Measurements from ENCODE around the gene PHF1.

Gene PHF1

DNA sequence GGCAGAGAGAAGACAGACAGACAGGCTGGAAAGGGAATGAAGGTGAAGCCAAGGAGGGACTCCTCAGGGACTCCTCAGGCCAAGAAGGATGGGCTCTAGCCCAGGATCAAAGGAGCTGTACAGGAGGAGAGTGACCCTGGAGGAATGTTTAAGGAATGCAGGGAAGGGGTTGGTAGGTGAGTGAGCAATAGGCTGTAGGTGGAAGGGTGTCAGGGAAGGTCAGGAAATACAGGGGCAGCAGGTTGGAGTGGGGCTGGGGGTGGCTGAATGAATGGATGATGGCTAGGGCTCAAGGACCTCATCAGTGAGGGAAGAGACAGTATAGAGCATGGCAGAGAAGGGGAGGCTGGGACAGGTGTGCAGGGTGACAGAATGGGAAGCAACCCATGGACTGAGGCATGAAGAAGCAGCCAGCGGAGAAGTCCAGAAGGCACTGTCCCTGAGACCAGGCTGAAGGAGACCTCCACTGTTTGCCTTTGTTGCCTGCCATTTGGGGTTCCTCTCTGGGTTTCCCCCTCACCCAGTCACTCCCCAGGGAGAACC lies 22.3 kb downstream of the PHF1 start:
- DNase-seq, result no peak

DNA sequence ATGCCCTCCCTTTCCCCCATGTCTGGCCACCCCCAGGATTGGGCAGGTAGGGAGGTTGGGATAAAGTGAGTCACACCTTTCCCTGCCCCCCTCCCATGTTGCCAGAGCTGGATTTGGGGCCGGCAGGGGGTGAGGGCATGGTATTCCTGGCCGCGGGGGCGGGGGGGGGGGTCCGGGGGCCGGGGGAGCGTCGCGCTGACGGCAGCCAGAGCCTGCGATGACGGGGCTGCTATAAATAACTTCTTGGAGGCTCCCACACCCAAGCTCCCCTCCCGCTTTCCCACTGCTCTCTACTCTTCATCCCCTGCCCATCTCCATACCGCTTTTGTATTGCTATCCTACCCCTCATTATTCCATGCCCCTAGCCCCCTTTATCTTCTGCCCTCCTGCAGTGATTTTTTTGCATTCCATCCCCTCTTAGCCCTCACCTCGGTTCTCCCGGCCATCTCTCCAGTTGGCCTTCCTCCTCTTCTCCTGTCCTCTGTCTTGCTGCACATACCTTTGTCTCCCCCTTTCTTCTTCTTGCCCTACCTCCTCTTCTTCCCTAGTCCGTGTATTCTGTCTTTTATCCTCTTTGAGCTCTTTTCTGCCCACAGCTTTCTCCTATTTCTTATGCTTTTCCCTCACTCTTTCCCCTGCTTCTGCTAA lies 22.9 kb downstream of the PHF1 start:
- DNase-seq, result no peak

DNA sequence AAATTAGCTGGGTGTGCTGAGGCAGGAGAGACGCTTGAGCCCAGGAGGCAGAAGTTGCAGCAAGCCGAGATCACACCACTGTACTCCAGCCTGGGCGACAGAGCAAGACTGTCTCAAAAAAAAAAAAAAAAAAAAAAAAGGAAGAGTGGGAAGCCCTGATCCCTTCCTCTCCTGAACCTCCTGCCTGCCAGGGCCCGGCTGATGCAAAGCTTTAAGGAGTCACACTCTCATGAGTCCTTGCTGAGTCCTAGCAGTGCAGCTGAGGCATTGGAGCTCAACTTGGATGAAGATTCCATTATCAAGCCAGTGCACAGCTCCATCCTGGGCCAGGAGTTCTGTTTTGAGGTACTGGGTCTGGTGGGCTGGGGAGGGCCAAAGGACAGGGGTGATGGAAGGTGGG lies 24.1 kb downstream of the PHF1 start:
- no peak for DNase-seq

DNA sequence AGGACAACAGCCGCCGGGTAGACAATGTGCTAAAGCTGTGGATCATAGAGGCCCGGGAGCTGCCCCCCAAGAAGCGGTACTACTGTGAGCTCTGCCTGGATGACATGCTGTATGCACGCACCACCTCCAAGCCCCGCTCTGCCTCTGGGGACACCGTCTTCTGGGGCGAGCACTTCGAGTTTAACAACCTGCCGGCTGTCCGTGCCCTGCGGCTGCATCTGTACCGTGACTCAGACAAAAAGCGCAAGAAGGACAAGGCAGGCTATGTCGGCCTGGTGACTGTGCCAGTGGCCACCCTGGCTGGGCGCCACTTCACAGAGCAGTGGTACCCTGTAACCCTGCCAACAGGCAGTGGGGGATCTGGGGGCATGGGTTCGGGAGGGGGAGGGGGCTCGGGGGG lies 26.9 kb downstream of the PHF1 start:
- no peak for DNase-seq

DNA sequence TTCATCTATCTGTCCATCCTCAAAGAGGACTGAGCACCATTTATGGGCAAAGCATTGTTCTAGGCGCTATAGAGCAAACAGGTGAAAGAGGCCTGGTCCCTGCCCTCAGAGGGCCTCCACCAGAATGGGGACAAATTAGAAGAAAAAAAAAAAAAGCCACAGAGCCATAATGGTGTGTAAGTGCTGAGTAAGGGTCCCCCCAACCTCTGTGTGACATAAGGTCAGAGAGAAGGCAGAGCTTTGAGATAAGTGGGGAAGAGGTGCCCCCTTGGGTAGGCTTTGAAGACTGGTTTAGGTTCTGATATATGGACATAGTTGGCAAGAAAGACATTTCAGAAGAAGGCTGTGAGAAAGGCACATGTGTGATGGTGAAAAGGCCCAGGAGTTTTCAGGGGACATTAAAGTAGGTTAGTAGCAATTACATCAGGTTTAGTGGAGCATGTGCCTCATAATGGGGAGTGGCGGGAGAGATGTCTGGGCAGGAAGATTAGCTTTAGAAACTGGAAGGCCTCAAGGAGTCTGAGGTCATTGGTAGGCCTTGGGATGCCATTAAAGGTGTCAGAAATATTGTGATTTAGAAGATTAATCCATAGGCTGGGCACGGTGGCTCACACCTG lies 28.3 kb downstream of the PHF1 start:
- DNase-seq, result no peak

DNA sequence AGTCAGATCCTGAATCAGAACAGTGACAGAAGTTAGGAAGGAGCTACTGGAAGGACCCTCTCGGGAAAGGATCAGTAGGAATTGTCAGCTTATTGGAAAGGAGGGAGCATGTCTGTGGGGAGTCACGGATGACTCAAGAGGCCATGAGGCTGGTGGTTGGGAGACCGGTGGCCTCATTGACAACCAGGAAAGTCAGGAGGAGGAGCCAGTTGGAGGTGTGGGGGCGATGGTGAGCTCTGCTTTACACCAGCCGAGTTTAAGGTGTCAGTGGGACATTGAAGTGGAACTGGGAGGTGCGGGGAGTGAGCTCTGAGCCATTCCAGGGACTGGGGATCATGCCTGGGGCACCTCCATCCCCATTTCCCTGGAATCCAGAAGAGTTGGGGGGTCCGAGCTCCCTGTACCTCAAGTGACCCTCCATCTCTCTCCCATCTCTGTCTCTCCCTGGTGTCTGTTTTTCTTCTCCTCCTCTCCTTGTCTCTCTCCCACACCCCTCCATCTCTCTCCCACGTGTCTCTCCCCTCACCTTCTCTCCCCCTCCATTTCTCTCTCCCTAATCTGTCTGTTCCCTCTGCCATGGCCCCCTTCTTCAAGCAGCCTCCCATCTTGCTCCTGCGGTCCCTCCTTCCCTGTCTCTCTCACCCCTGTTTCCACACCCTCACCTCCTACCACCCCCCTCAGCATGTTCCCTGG lies 29.3 kb downstream of the PHF1 start:
- DNase-seq, result no peak

DNA sequence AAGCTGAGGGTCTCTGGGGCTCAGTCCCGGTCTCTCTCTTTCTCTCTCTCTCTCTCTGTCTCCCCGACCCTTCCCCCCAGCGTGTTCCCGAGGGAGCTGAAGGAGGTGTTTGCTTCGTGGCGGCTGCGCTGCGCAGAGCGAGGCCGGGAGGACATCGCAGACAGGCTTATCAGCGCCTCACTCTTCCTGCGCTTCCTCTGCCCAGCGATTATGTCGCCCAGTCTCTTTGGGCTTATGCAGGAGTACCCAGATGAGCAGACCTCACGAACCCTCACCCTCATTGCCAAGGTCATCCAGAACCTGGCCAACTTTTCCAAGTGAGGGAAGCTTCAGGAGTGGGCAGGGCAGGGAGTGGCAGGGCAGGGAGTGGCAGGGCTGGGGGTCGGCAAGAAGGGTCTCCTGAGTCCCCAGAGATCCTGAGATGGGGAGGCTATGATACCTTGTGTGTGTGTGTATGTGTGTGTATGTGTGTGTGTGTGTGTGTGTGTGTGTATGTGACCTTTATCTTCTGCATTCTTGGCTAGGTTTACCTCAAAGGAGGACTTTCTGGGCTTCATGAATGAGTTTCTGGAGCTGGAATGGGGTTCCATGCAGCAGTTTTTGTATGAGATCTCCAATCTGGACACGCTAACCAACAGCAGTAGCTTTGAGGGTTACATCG lies 30.0 kb downstream of the PHF1 start:
- no peak for DNase-seq

DNA sequence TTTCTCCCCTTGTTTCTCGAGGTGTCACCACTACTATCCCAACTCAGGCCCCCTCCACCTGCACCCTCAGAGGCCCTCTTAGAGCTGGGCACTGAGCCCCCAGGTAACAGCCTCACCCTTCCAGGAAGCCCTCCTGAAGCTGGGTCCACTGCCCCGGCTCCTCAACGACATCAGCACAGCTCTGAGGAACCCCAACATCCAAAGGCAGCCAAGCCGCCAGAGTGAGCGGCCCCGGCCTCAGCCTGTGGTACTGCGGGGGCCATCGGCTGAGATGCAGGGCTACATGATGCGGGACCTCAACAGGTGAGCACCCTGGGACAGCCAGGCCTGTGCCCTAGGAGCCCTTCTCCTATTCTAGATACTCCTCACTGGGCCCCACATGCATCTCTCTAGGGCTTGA lies 30.6 kb downstream of the PHF1 start:
- DNase-seq, result no peak

DNA sequence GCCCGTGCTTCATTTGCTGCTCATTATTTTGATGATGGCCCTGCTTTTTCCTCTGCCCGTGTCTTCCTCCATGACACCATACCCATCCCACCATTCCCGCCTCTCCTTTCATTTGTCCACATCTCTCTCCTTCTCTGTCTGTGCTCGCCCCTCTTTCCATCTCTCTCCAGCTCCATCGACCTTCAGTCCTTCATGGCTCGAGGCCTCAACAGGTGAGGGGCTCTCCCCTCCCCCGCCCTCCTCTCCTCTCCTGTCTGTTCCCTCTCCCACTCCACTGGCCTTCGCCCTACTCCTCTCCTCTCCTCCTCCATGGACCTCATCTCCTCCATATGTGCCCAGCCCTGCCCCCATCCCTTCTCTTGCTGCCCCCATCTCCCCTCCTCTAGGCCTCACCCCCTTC lies 31.5 kb downstream of the PHF1 start:
- DNase-seq, result no peak

DNA sequence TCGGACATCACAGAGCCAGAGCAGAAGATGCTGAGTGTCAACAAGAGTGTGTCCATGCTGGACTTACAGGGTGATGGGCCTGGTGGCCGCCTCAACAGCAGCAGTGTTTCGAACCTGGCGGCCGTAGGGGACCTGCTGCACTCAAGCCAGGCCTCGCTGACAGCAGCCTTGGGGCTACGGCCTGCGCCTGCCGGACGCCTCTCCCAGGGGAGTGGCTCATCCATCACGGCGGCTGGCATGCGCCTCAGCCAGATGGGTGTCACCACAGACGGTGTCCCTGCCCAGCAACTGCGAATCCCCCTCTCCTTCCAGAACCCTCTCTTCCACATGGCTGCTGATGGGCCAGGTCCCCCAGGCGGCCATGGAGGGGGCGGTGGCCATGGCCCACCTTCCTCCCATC lies 32.2 kb downstream of the PHF1 start:
- DNase-seq, result no peak

DNA sequence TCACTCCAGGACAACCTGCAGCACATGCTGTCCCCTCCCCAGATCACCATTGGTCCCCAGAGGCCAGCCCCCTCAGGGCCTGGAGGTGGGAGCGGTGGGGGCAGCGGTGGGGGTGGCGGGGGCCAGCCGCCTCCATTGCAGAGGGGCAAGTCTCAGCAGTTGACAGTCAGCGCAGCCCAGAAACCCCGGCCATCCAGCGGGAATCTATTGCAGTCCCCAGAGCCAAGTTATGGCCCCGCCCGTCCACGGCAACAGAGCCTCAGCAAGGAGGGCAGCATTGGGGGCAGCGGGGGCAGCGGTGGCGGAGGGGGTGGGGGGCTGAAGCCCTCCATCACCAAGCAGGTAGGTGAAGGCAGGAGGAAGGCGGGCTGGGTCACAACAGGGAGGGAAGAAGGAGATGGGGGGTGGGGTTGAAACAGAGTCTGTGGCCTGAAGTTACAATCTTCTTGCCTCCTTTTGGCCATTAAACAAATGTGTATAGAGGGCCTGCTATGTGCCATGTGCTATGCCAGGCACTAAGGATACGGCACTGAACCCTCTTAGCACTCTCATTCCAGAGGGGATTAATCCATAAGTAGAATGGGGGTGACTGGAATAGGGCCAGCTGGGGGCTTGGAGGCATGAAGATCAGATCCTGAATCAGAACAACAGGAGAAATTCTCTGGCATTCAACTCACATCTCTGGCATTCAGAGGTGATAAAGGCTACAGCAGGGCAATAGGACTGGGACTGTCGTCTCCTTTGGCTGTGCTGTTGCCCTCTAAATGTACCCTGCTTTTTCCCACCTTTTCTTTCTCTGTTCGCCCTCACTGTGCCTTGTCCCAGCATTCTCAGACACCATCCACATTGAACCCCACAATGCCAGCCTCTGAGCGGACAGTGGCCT lies 33.0 kb downstream of the PHF1 start:
- DNase-seq, result no peak

DNA sequence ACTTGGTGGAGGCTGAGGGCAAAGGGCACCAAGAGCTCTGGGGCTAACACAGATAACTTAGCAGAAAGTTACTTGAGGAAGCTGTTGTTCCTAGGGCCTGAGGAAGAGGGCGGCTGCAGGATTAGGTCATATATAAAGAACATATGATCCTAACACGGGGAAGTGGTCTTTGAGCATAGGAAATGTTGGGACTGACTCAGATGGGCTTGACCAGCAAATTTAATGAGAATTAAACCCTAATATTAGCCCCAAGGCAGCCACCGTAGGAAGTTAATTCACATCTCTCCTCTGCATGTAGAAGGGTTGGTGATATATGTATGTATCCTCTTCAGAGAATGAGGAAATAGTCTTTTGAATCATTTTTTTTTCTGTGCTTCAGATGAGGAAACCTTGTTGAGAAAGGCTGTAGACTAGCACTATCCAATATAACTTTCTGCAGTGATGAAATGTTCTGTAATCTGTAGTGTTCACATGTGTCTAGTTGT lies 34.3 kb downstream of the PHF1 start:
- no peak for DNase-seq

DNA sequence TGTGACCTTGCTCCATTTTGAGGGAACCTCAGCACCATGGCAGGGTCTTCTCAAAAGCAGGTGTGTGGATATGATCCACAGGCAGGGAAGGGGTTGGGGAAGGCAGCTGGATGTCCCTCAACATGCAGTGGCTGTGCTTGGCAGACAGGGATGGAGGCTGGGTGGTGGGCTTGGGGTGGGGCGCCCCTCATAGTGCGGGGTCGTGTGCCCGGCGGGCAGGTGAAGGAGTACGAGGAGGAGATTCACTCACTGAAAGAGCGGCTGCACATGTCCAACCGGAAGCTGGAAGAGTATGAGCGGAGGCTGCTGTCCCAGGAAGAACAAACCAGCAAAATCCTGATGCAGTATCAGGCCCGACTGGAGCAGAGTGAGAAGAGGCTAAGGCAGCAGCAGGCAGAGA lies 35.5 kb downstream of the PHF1 start:
- no peak for DNase-seq

DNA sequence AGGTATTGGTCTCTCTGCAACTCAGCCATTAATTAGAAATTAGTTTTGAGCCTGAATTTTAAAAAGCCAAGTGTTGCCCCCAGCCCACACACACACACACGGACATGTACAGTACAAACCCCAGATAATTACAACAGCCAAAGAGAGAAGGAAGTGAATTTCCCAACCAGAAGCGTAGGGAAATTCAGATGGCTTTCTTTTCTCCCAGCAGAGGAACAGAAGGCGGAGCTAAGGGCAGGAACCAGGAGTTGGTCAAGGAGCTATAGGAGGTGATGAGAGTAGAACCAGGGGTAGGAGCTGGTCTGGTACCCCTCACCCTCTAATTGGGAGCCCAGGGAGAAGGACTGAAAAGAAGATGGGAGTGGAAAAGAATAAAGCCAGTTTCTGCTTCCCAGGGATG lies 39.6 kb downstream of the PHF1 start:
- DNase-seq, result no peak

DNA sequence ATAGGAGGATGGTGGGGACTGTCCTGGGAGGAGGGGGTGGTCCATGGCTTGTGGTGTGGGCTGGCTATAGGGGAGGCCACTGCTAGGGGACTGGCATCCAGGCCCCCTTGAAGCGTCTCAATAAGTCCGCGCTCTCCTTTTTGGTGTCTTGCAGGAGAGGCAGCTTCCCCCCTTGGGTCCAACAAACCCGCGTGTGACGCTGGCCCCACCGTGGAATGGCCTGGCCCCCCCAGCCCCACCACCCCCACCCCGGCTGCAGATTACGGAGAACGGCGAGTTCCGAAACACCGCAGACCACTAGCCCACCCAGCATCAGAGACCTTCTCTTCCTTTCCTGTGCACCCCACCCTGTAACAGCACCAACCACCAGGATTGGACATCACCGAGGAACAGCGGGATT lies 40.8 kb downstream of the PHF1 start:
- DNase-seq, result no peak

DNA sequence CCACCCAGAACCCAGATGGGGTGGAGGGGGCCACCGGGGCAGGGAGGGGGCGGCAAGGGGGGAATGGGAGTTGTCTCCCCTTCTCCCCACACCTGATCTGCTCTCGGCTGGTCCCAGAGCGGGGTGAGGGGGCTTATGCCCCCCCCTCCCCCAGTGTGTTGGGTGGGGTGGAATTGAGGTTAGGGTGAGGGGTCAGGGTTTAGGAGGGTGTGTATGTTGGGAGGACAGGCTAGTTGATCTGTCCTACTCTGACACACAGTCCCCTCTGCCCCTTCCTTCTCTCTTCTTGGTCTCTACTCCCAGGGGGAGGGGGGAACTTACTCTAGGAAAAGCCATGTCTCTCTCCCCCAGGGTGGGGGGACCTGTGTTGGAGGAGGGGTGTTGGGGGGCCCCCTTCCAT lies 41.7 kb downstream of the PHF1 start:
- no peak for DNase-seq

DNA sequence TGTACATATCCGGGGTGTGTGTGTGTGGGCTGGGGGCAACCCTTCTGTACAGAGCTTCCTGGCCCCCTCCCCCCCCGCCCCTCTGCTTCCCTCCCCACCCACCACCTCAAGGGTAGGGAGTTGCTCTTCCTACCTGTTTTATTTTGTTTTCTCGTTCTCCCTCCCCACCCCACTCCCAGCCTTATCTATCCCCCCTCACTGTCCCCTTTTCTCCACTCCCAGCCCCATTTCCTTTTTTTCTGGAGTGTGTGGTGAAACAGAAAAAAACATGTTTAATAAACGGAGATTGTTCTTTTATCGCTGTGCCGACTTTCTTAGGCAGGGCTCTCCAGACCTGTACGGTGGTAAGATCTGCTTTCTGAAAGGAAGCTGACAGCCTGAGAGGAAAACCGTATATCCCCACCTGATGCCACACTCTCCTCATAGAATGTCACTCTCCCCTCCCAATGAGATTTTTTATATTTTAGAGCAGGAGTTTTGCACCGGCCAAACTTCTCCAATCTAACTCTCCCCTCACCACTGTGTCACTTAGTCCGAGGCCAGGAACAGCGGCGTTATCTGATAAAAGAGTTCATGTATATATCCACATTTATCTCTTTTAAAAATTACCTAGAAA lies 42.7 kb downstream of the PHF1 start:
- no peak for DNase-seq

DNA sequence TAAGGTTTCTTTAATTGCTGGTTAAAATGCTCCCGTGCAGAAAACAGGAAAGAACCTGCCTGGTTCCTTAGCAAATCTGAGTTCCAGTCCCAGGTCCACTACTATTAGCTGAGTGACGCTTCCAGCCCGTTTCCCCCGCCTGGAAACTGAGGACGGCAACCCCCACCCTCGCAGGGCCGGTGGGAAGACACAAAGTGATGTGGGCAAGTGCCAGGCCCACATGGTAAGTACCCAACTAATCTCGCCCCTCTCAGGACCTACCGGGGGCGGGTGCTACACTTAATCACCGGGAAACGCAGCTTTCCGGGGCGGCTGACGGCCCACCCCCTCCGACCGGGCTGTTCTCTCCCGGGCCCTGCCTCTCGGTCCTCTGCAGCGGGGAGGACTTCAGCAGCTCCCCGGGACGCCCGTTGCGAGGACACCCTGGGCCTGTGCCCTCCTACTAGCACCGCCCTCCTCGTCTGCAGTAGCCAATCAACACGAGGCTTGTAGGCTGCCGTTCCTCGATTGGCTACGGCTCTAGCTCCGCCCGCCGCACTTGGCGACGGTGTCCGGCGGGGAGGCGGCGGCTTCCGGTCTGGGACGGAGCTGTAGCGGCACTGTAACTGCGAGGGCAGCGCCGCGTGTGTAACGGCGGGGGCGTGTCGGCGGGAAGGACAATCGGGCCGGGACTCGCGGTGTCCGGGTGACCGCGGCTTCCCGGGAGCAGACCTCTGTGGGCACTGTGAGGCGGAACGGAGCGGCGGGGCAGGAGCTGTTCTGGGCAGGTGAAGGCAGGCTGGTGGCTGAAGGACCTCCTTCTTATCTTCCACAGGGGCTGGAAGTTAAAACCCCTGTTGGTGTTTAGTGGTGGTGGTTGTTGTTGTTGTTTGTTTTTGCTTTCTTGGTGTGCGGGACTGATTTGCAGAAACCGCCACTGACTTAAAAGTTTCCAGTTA lies 43.5 kb downstream of the PHF1 start, which contains the start of gene ZBTB9:
Gene ZBTB9, plus strand, starts transcription at position 568 of the 938 bp plus-strand sequence. CDS start 525 bp downstream, outside the sequence.
- peak; percentile 85 to 95 for DNase-seq

DNA sequence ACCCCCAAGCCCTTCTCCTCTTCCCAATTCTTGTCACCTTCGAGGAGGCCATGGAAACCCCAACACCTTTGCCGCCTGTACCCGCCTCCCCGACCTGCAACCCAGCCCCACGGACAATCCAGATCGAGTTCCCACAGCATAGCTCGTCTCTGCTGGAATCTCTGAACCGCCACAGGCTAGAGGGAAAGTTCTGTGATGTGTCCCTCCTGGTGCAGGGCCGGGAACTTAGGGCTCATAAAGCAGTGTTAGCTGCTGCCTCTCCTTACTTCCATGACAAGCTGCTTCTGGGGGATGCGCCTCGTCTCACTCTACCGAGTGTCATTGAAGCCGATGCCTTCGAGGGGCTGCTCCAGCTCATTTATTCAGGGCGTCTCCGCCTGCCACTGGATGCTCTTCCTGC lies 44.2 kb downstream of the PHF1 start:
- no peak for DNase-seq

DNA sequence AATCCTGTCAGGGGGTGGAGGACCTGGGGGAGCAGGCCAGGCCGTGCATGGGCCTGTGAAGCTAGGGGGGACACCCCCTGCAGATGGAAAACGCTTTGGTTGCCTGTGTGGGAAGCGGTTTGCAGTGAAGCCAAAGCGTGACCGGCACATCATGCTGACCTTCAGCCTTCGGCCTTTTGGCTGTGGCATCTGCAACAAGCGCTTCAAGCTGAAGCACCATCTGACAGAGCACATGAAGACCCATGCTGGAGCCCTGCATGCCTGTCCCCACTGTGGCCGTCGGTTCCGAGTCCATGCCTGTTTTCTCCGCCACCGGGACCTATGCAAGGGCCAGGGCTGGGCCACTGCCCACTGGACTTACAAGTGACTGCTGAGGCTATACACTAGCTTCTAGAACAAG lies 45.3 kb downstream of the PHF1 start:
- no peak for DNase-seq

DNA sequence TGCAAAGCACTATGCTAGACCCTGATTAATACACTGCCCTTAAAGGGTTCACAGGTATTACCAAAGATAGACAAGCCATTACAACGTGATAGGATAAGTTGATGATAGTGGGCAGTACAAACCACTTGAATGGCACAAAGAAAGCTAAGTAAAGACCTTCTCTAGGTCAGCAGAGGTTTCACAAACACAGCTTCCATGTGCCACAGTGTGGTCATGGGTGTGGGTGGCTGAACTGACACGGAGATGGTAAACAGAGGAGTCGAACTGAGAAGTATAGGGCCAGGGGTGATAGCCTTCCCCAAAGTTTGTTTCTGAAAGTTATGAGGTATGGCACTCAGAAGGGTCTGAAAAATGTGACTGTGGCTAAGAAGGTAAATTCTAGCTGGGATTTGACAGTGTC lies 47.9 kb downstream of the PHF1 start:
- no peak for DNase-seq

Data from SHP77 (cell line).